Vagina (tissue), 2 donors: ENCODE data around the gene KRTAP5-2. TPM values are rescaled to one million over a fixed set of nuclear protein-coding genes. Genes with fewer than 3 reads are reported as not detected.

Experiments
- DNase-seq, 2 donors: peaks; one replicate each; pipeline ENCODE4 v3.0.0-alpha.2; 2017; ENCODE audit errors: extremely low spot score in 2 of 2
- H3K27ac ChIP-seq: fragments of 200-600 bp; sonication (generic); one replicate; pipeline ENCODE4 v1.5.1; 2019
- H3K27me3 ChIP-seq: fragments of 200-600 bp; sonication (generic); one replicate; pipeline ENCODE4 v1.5.1; 2019
- H3K36me3 ChIP-seq, 2 donors: fragments of 200-600 bp; sonication (generic); one replicate each; pipeline ENCODE4 v1.5.1; 2017 to 2019
- H3K4me1 ChIP-seq: fragments of 200-600 bp; sonication (generic); one replicate; pipeline ENCODE4 v1.5.1; 2019
- H3K4me3 ChIP-seq, 2 donors: fragments of 200-600 bp; sonication (generic); 1 replicate in 1 of 2; 2 replicates in 1 of 2; pipeline ENCODE4 v1.5.1; 2016 to 2019
- H3K9me3 ChIP-seq: fragments of 200-600 bp; sonication (generic); one replicate; pipeline ENCODE4 v1.5.1; 2019
- POLR2A ChIP-seq, 2 donors: fragments of 450-650 bp; IDR thresholded peaks; one replicate each; pipeline ENCODE4 v1.6.1; 2017; ENCODE audit warnings: antibody characterized with exemption in 2 of 2, mild to moderate bottlenecking in 2 of 2, moderate library complexity in 2 of 2
- POLR2AphosphoS5 ChIP-seq, 2 donors: sonication (generic); formaldehyde crosslinking; IDR thresholded peaks; one replicate each; pipeline ENCODE4 v1.9.0; 2017; ENCODE audit warnings: antibody characterized with exemption in 2 of 2, mild to moderate bottlenecking in 2 of 2, low read depth in 1 of 2; ENCODE audit not compliant: insufficient read depth in 1 of 2
- intact Hi-C: fragments of 100-400 bp; cut with DNase I; formaldehyde crosslinking; loops from one replicate; pipeline ENCODE4 v1.15.1; 2023
- total RNA-seq: library from RNA; depleted of rRNA; stranded (reverse); fragments of >200 nt; gene quantifications from one replicate; pipeline ENCODE4 v1.2.3, GENCODE V29; 2016
- TF ChIP-seq, protein P1 (sequence below), 3 experiments: fragments of 450-650 bp in 2 of 3; fragments of 200-600 bp in 1 of 3; sonication (generic) in 1 of 3; IDR thresholded peaks; one replicate each; pipeline ENCODE4 v1.5.1; 2017 to 2019; ENCODE audit warnings: antibody characterized with exemption in 3 of 3, mild to moderate bottlenecking in 2 of 3, moderate library complexity in 2 of 3

Gene KRTAP5-2
- total RNA-seq, 1 donor from 2014 or later: not detected

DNA sequence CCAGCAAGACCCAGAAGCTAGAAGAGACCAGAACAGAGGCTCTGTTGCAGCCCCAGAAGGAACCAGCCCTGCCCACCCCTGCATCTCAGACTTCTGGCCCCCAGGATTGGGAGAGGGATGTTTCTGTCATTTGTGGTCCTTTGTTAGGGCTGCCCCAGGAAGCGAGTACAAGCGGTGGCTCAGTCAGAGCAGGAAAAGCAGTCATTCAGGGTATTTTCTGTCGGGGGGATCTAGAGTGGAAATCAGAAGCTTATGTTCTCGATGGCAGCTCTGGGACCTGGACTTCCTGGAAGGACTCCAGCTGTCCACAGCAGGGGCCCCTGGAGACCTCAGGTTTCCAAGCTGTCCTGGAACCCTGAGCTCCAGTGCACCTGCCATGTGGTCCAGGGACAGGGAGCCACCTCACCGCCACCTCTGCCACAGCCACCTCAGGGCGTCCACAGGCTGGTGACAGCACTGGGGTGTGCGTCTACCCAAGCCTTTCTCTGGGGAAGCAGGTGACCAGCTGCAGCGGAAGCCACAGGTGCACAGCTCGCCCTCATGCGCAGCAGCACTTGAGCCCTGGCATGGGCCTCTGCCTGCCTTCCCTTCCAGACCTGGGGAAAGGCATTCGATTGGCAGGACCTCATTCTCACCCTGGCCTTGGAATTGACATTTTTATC is 34.1 kb upstream of the KRTAP5-2 start:
- intact Hi-C loops: no loop called here
- Histone ChIP-seq H3K9me3 (no peaks in the 10 kb centered on the region), H3K4me1 (no peaks in the 10 kb centered on the region), H3K27me3 (no peaks in the 10 kb centered on the region), H3K4me3 (no peak overlapping the region), H3K27ac (no peak overlapping the region), H3K36me3 (no peaks in the 10 kb centered on the region)
- no peak for DNase-seq
- TF ChIP-seq, protein P1, sequence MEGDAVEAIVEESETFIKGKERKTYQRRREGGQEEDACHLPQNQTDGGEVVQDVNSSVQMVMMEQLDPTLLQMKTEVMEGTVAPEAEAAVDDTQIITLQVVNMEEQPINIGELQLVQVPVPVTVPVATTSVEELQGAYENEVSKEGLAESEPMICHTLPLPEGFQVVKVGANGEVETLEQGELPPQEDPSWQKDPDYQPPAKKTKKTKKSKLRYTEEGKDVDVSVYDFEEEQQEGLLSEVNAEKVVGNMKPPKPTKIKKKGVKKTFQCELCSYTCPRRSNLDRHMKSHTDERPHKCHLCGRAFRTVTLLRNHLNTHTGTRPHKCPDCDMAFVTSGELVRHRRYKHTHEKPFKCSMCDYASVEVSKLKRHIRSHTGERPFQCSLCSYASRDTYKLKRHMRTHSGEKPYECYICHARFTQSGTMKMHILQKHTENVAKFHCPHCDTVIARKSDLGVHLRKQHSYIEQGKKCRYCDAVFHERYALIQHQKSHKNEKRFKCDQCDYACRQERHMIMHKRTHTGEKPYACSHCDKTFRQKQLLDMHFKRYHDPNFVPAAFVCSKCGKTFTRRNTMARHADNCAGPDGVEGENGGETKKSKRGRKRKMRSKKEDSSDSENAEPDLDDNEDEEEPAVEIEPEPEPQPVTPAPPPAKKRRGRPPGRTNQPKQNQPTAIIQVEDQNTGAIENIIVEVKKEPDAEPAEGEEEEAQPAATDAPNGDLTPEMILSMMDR (IDR thresholded peaks at IDR 0.05): no peak
- TF ChIP-seq POLR2AphosphoS5 (IDR thresholded peaks at IDR 0.05; ENCODE audit: insufficient read depth in 1 of 2, low read depth in 1 of 2) (no peak), POLR2A (IDR thresholded peaks at IDR 0.05) (no peak)

DNA sequence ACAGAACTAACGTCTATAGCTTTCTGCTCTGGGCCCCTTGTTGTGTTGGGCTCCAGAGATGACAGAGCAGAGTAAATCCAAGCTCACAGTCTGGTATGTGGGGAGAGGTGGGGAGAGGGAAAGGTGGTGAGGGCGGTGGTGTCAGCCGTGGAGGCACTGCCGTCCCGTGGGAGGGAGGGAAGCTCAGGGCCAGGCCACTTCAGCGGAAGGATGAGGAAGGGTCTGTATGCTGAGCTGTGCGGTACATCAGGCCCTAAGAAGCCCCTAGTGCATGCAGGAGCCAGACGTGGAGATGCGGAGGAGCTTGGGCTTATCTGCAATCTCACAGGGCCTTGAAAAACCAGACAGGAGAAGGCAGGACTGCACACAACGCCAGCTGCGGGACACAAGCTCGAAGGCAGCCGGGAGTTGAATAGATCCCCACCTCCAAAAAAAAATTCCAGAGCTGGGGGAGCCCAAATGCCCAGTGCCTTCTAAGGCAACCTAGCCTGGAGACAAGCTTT is 33.0 kb upstream of the KRTAP5-2 start:
- TF ChIP-seq POLR2A (IDR thresholded peaks at IDR 0.05) (no peak), POLR2AphosphoS5 (IDR thresholded peaks at IDR 0.05; ENCODE audit: insufficient read depth in 1 of 2, low read depth in 1 of 2) (no peak)
- TF ChIP-seq, protein P1 (IDR thresholded peaks at IDR 0.05): no peak
- no peak overlapping the region for H3K27ac ChIP-seq
- H3K9me3 ChIP-seq: no peaks in the 10 kb centered on the region
- intact Hi-C loops: no loop called here
- H3K36me3 ChIP-seq: no peaks in the 10 kb centered on the region
- DNase-seq: no peak
- H3K27me3 ChIP-seq: no peaks in the 10 kb centered on the region
- no peak overlapping the region for H3K4me3 ChIP-seq
- no peaks in the 10 kb centered on the region for H3K4me1 ChIP-seq

DNA sequence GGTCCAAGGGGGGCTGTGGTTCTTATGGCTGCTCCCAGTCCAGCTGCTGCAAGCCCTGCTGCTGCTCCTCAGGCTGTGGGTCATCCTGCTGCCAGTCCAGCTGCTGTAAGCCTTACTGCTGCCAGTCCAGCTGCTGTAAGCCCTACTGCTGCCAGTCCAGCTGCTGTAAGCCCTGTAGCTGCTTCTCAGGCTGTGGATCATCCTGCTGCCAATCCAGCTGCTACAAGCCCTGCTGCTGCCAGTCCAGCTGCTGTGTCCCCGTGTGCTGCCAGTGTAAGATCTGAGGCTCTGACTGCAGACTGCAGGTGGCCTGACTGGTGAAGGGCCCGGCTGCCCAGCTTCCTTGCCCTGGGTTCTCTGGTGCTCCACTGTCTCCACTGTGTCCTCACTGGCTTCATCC is 32.2 kb upstream of the KRTAP5-2 start:
- Histone ChIP-seq H3K4me3 (no peak overlapping the region), H3K36me3 (no peaks in the 10 kb centered on the region), H3K4me1 (no peaks in the 10 kb centered on the region), H3K27me3 (no peaks in the 10 kb centered on the region), H3K9me3 (no peaks in the 10 kb centered on the region), H3K27ac (no peak overlapping the region)
- intact Hi-C loops: no loop called here
- TF ChIP-seq POLR2AphosphoS5 (IDR thresholded peaks at IDR 0.05; ENCODE audit: insufficient read depth in 1 of 2, low read depth in 1 of 2) (no peak), POLR2A (IDR thresholded peaks at IDR 0.05) (no peak)
- TF ChIP-seq, protein P1 (IDR thresholded peaks at IDR 0.05): no peak
- DNase-seq: no peak

DNA sequence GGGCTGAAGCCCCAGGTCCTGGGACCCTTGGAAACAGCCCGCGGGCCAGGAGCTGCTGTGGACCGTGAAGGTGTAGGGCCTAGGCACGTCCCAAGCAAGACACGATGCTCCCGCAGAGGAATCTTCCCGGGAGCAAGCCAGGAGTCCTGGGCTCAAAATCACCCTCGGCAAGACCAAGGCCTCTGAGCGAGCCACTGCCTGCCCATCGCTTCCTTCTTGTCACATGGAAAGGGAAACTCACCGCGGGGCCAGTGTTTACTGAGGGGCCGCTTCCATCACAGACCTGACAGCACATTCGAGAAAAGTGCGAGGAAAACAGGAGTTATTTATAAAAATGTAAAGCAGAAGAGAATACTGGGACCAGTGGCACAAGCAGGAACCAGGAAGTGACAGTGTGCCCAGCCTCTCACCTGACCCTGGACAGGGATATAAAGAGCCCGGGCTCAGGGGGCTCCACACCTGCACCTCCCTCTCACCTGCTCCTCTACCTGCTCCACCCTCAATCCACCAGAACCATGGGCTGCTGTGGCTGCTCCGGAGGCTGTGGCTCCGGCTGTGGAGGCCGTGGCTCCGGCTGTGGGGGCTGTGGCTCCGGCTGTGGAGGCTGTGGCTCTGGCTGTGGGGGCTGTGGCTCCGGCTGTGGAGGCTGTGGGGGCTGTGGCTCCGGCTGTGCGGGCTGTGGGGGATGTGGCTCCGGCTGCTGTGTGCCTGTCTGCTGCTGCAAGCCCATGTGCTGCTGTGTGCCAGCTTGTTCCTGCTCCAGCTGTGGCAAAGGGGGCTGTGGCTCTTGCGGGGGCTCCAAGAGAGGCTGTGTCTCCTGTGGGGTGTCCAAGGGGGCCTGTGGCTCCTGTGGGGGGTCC is 31.5 kb upstream of the KRTAP5-2 start, which contains the start of gene KRTAP5-5:
Gene KRTAP5-5, plus strand, starts transcription at position 450 of the 860 bp plus-strand sequence. Its CDS starts 66 bp downstream, at position 516.
- TF ChIP-seq POLR2AphosphoS5 (IDR thresholded peaks at IDR 0.05; ENCODE audit: insufficient read depth in 1 of 2, low read depth in 1 of 2): no peak
- TF ChIP-seq, protein P1 (IDR thresholded peaks at IDR 0.05): no peak
- Histone ChIP-seq H3K4me1 (no peaks in the 10 kb centered on the region), H3K36me3 (no peaks in the 10 kb centered on the region), H3K27me3 (no peaks in the 10 kb centered on the region), H3K27ac (no peak within 1 kb of the TSS), H3K9me3 (no peaks in the 10 kb centered on the region), H3K4me3 (no peak within 1 kb of the TSS)
- intact Hi-C loops: no loop called here
- no peak for DNase-seq
